ENCODE results near the gene FSCN2.
"Not testable (repeated sequence)": the region's sequence is repeated elsewhere in the genome, so short reads cannot be mapped to it uniquely, and the experiment has no call there.

The FSCN2 gene

GRCh38 chr17:81583589-81584342, 55.6 kb downstream of the FSCN2 start:
- Mint-ChIP-seq H3K27ac (no peak overlapping the region), H3K27me3 (no peaks in the 10 kb centered on the region), H3K4me3 (no peak overlapping the region), H3K9me3 (no peaks in the 10 kb centered on the region), H3K4me1 (ENCODE audit: low read depth) (peaks cover 12% of the 10 kb centered on the region), H3K36me3 (ENCODE audit: low read depth) (peaks cover 88% of the 10 kb centered on the region)
- no peak for DNase-seq

- H3K27me3 Mint-ChIP-seq; H3K9me3 Mint-ChIP-seq; DNase-seq; H3K27ac Mint-ChIP-seq; H3K4me1 Mint-ChIP-seq (ENCODE audit: low read depth); H3K4me3 Mint-ChIP-seq: not testable (repeated sequence)
- peaks cover 89% of the 10 kb centered on the region for H3K36me3 Mint-ChIP-seq (ENCODE audit: low read depth)
Measured at GRCh38 chr17:81584771-81585170, 56.6 kb downstream of the FSCN2 start.

GRCh38 chr17:81586096-81586495, 57.9 kb downstream of the FSCN2 start:
- DNase-seq: no peak
- Mint-ChIP-seq H3K27me3 (no peaks in the 10 kb centered on the region), H3K9me3 (no peaks in the 10 kb centered on the region), H3K4me1 (ENCODE audit: low read depth) (no peaks in the 10 kb centered on the region), H3K4me3 (no peak overlapping the region), H3K36me3 (ENCODE audit: low read depth) (peaks cover 91% of the 10 kb centered on the region), H3K27ac (no peak overlapping the region)
